IMR-90 (cell line): Measurements from ENCODE around the gene SLCO3A1. TPM values are rescaled to one million over a fixed set of nuclear protein-coding genes. Genes with fewer than 3 reads are reported as not detected.

Experiments
- ATAC-seq: fragments of 200-7000 bp; cut with Tn5 transposase; 2 replicates; pipeline ENCODE4 v1.9.1; 2020; ENCODE audit warnings: low read depth, mild to moderate bottlenecking, moderate library complexity
- BruUV-seq: library from RNA; stranded (reverse); fragments of 400-500 nt; replicated peaks from 2 replicates; lab custom pipeline; 2021; lab: Mats Ljungman, UMichigan
- CTCF ChIA-PET: fragments of 300-600 bp; formaldehyde crosslinking; extraction: SDS; loops from one replicate; lab custom pipeline; 2021; ENCODE audit warnings: antibody characterized with exemption; lab: Yijun Ruan, JAX
- POLR2A ChIA-PET: fragments of 300-600 bp; sonication (Branson Sonifier 250); formaldehyde crosslinking; loops from one replicate; lab custom pipeline; 2022; ENCODE audit warnings: antibody characterized with exemption; ENCODE audit not compliant: unreplicated experiment; lab: Charles Lee
- DNase-seq: peaks from one replicate; pipeline ENCODE4 v3.0.0; 2013
- H2AFZ ChIP-seq: replicated peaks from 2 replicates; pipeline ENCODE3; 2013; ENCODE audit warnings: low read length, mild to moderate bottlenecking; ENCODE audit not compliant: poor library complexity
- H2AK5ac ChIP-seq: 2 replicates; pipeline ENCODE4 v1.6.1; 2013; ENCODE audit warnings: low read depth, low read length, inconsistent platforms
- H2AK9ac ChIP-seq: replicated peaks from 2 replicates; pipeline ENCODE3; 2013; ENCODE audit warnings: mild to moderate bottlenecking, low read depth, low read length, moderate library complexity; ENCODE audit not compliant: poor library complexity
- H2BK120ac ChIP-seq: 2 replicates; pipeline ENCODE4 v1.6.1; 2013; ENCODE audit warnings: low read depth, low read length, inconsistent platforms
- H2BK15ac ChIP-seq: 3 replicates; pipeline ENCODE4 v1.6.1; 2013; ENCODE audit warnings: low read depth, low read length, inconsistent platforms
- H2BK20ac ChIP-seq: 2 replicates; pipeline ENCODE4 v1.6.1; 2013; ENCODE audit warnings: low read depth, mild to moderate bottlenecking, inconsistent platforms, low read length, moderate library complexity
- H2BK5ac ChIP-seq: 2 replicates; pipeline ENCODE4 v1.6.1; 2013; ENCODE audit warnings: mild to moderate bottlenecking, low read depth, low read length, inconsistent platforms; ENCODE audit not compliant: poor library complexity, severe bottlenecking
- H3K14ac ChIP-seq: replicated peaks from 2 replicates; pipeline ENCODE4 v1.6.1; 2013; ENCODE audit warnings: low read depth, low read length, inconsistent platforms
- H3K18ac ChIP-seq: 2 replicates; pipeline ENCODE4 v1.6.1; 2013; ENCODE audit warnings: low read depth, low read length, control low read depth
- H3K23ac ChIP-seq: 2 replicates; pipeline ENCODE4 v1.6.1; 2013; ENCODE audit warnings: low read depth, low read length, inconsistent platforms
- H3K27ac ChIP-seq: 2 replicates; pipeline ENCODE4 v1.5.1; 2013; ENCODE audit warnings: mild to moderate bottlenecking, control low read depth, low read length; ENCODE audit not compliant: insufficient read depth
- H3K27me3 ChIP-seq: 2 replicates; pipeline ENCODE4 v1.6.1; 2013; ENCODE audit warnings: low read length; ENCODE audit not compliant: control insufficient read depth, insufficient read depth
- H3K36me3 ChIP-seq: 2 replicates; pipeline ENCODE4 v1.6.1; 2013; ENCODE audit warnings: low read length, mixed read lengths; ENCODE audit not compliant: control insufficient read depth, insufficient read depth
- H3K4ac ChIP-seq: 2 replicates; pipeline ENCODE4 v1.6.1; 2013; ENCODE audit warnings: low read depth, low read length, inconsistent platforms
- H3K4me1 ChIP-seq: 2 replicates; pipeline ENCODE4 v1.6.1; 2013; ENCODE audit warnings: low read length, mixed read lengths; ENCODE audit not compliant: control insufficient read depth, insufficient read depth
- H3K4me2 ChIP-seq: 2 replicates; pipeline ENCODE4 v1.6.1; 2013; ENCODE audit warnings: low read depth, mild to moderate bottlenecking, control low read depth, low read length, moderate library complexity
- H3K4me3 ChIP-seq: 2 replicates; pipeline ENCODE4 v1.5.1; 2013; ENCODE audit warnings: low read depth, mild to moderate bottlenecking, control low read depth, low read length, moderate library complexity; ENCODE audit not compliant: insufficient read depth
- H3K56ac ChIP-seq: 2 replicates; pipeline ENCODE4 v1.6.1; 2013; ENCODE audit warnings: low read length, inconsistent platforms; ENCODE audit not compliant: insufficient read depth; ENCODE audit errors: extremely low read depth
- H3K79me1 ChIP-seq, 2 experiments: 2 replicates each; pipeline ENCODE4 v1.6.1; 2013; ENCODE audit warnings: low read length in 2 of 2, inconsistent platforms in 1 of 2, low read depth in 1 of 2
- H3K9ac ChIP-seq: 2 replicates; pipeline ENCODE4 v1.6.1; 2013; ENCODE audit warnings: low read depth, low read length, control low read depth
- H3K9me1 ChIP-seq: 2 replicates; pipeline ENCODE4 v1.6.1; 2013; ENCODE audit warnings: low read length, inconsistent platforms; ENCODE audit not compliant: insufficient read depth
- H3K9me3 ChIP-seq: 2 replicates; pipeline ENCODE4 v1.6.1; 2013; ENCODE audit warnings: low read length; ENCODE audit not compliant: control insufficient read depth, insufficient read depth
- H4K20me1 ChIP-seq: 2 replicates; pipeline ENCODE4 v1.6.1; 2013; ENCODE audit warnings: low read length, inconsistent platforms; ENCODE audit not compliant: insufficient read depth
- H4K5ac ChIP-seq: 2 replicates; pipeline ENCODE4 v1.6.1; 2013; ENCODE audit warnings: mild to moderate bottlenecking, low read depth, low read length, control low read depth
- H4K8ac ChIP-seq, 2 experiments: 2 replicates each; pipeline ENCODE4 v1.6.1; 2013; ENCODE audit warnings: low read depth in 2 of 2, low read length in 2 of 2, control low read depth in 1 of 2, inconsistent platforms in 1 of 2
- H4K91ac ChIP-seq: 2 replicates; pipeline ENCODE4 v1.6.1; 2013; ENCODE audit warnings: low read depth, low read length, inconsistent platforms; ENCODE audit not compliant: insufficient read depth
- BHLHE40 ChIP-seq: fragments of 150-350 bp; IDR thresholded peaks from 2 replicates; pipeline ENCODE4 v1.6.1; 2016; ENCODE audit warnings: mild to moderate bottlenecking, low read depth, low read length
- CEBPB ChIP-seq: IDR thresholded peaks from 2 replicates; pipeline ENCODE4 v1.6.1; 2012; ENCODE audit warnings: low read depth, low read length, improper control_type of control experiment
- CHD1 ChIP-seq: IDR thresholded peaks from 2 replicates; pipeline ENCODE4 v1.6.1; 2012; ENCODE audit warnings: low read depth, low read length, improper control_type of control experiment
- FOS ChIP-seq: fragments of 150-350 bp; IDR thresholded peaks from 2 replicates; pipeline ENCODE4 v1.6.1; 2016; ENCODE audit warnings: low read depth, low read length
- MAFK ChIP-seq: IDR thresholded peaks from 2 replicates; pipeline ENCODE4 v1.6.1; 2012; ENCODE audit warnings: low read depth, low read length, improper control_type of control experiment
- MAZ ChIP-seq: IDR thresholded peaks from 2 replicates; pipeline ENCODE4 v1.6.1; 2012; ENCODE audit warnings: low read depth, mild to moderate bottlenecking, low read length, improper control_type of control experiment, moderate library complexity, borderline replicate concordance
- MXI1 ChIP-seq: IDR thresholded peaks from 2 replicates; pipeline ENCODE4 v1.6.1; 2012; ENCODE audit warnings: low read depth, mild to moderate bottlenecking, low read length, moderate library complexity, borderline replicate concordance
- RAD21 ChIP-seq: IDR thresholded peaks from 2 replicates; pipeline ENCODE4 v1.6.1; 2012; ENCODE audit warnings: low read length, improper control_type of control experiment
- RCOR1 ChIP-seq: IDR thresholded peaks from 2 replicates; pipeline ENCODE4 v1.6.1; 2012; ENCODE audit warnings: mild to moderate bottlenecking, low read length, improper control_type of control experiment; ENCODE audit not compliant: insufficient replicate concordance
- RFX5 ChIP-seq: IDR thresholded peaks from 2 replicates; pipeline ENCODE4 v1.8.0; 2012; ENCODE audit warnings: low read depth, mild to moderate bottlenecking, low read length, moderate library complexity
- SMC3 ChIP-seq: fragments of 150-350 bp; IDR thresholded peaks from 2 replicates; pipeline ENCODE4 v1.6.1; 2016; ENCODE audit warnings: low read depth, mild to moderate bottlenecking, antibody characterized with exemption, low read length, moderate library complexity
- WGBS, 2 experiments: methylation state at CpG; one replicate each; pipeline versions ENCODE4 v1.1.5 to v1.1.7; 2013; ENCODE audit warnings: missing lambda C conversion rate in 2 of 2; ENCODE audit not compliant: insufficient read length in 1 of 2; ENCODE audit errors: extremely low coverage in 2 of 2; 5-methylcytosine and 5-hydroxymethylcytosine counted together
- dilution Hi-C: fragments of 300-500 bp; cut with HindIII; formaldehyde crosslinking; loops from one replicate; pipeline ENCODE4 v1.14.3; 2018; ENCODE audit warnings: low sequenced_read_pairs; ENCODE audit not compliant: unreplicated experiment
- in situ Hi-C: fragments of 300-500 bp; cut with MboI; formaldehyde crosslinking; loops from 3 replicates; pipeline ENCODE4 v1.14.3; 2019; ENCODE audit warnings: low sequenced_read_pairs, inconsistent platforms, mixed read lengths
- intact Hi-C: fragments of 100-400 bp; cut with micrococcal nuclease; formaldehyde crosslinking; loops from 2 replicates; pipeline ENCODE4 v1.10.0; 2022
- polyA plus RNA-seq, 3 experiments: library from polyadenylated mRNA; depleted of rRNA; stranded (reverse); fragments of >200 nt; gene quantifications; 2 replicates each; pipeline ENCODE4 v1.2.3, GENCODE V29; 2012; ENCODE audit warnings: low replicate concordance in 1 of 3
- total RNA-seq: library from RNA; depleted of rRNA; stranded (reverse); fragments of >200 nt; gene quantifications from 2 replicates; pipeline ENCODE4 v1.2.3, GENCODE V29; 2012
- TF ChIP-seq, protein P1 (sequence below): fragments of 150-350 bp; IDR thresholded peaks from 2 replicates; pipeline ENCODE4 v1.6.1; 2017; ENCODE audit warnings: mild to moderate bottlenecking, antibody characterized with exemption, low read length, low read depth
- TF ChIP-seq, protein P2 (sequence below): conservative IDR thresholded peaks from 2 replicates; pipeline ENCODE4 v1.5.1; 2012; ENCODE audit warnings: mild to moderate bottlenecking, low read depth, low read length, improper control_type of control experiment

The SLCO3A1 gene
- total and polyA plus RNA-seq, 2 of the 4 experiments (the other 2 are of a cell fraction), result 4.7 to 8.1 TPM

DNA sequence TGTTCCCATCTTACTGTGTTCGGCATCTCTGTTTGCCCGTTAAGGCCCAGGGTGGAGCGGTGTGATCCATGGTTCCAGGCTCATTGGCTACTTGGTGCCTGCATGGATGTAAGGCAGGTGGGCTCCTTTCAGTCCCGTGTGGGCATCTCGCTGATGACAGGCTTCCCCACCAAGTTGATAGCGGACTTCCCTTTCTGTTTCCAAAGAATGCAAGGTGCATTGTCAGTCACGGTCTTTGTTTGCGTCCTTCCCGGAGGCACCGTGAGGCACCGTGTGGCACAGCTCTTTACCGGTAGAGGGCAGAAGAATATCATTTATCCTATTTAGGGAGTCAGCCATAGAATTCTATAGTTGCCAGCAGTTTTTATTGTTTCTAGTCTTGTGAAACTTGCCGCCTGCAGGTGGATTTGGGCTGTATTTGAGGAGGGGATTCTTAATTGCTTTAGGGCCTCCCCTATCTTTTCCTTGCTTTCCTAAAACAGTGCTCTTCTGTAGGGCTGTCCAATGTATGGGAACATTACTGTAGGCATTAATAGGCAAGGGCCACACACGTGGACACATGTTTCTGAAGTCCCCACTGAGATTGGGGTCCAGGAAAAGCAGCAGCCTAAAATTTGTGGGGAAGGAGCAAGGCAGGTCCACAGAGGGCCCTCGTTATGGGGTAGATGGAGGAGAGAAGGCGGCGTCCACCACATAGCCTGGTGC, 244.1 kb downstream of the SLCO3A1 start:
- DNase-seq (peak; percentile 46), ATAC-seq (peak; percentile 98)
- H4K5ac ChIP-seq, result no peak overlapping the region
- CTCF ChIA-PET, result no interaction called here
- H3K9me3 ChIP-seq, result no peaks in the 10 kb centered on the region
- intact Hi-C loops (loop anchor here (1.0 to 10.0 kb wide), 4 partner anchors 129 to 697 kb away; no protein-coding TSS in a partner anchor), in situ Hi-C loops (loop anchor here (5.0 kb wide), 1 partner anchor 290 kb away; no protein-coding TSS in a partner anchor), dilution Hi-C loops (no loop called here)
- H2BK120ac ChIP-seq, result no peak overlapping the region
- no TSS peak for BruUV-seq
- no peaks in the 10 kb centered on the region for H3K4me1 ChIP-seq
- no peak overlapping the region for H2AK9ac ChIP-seq
- no peak overlapping the region for H2AK5ac ChIP-seq
- H4K20me1 ChIP-seq, result no peaks in the 10 kb centered on the region
- TF ChIP-seq, protein P1, sequence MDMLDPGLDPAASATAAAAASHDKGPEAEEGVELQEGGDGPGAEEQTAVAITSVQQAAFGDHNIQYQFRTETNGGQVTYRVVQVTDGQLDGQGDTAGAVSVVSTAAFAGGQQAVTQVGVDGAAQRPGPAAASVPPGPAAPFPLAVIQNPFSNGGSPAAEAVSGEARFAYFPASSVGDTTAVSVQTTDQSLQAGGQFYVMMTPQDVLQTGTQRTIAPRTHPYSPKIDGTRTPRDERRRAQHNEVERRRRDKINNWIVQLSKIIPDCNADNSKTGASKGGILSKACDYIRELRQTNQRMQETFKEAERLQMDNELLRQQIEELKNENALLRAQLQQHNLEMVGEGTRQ, result no peak
- TF ChIP-seq RCOR1 (no peak), BHLHE40 (no peak), MAZ (no peak), MAFK (no peak), RAD21 (peak; percentile 82), CHD1 (no peak), RFX5 (no peak), SMC3 (peak; percentile 65), CEBPB (no peak), FOS (no peak), MXI1 (no peak)
- TF ChIP-seq, protein P2, sequence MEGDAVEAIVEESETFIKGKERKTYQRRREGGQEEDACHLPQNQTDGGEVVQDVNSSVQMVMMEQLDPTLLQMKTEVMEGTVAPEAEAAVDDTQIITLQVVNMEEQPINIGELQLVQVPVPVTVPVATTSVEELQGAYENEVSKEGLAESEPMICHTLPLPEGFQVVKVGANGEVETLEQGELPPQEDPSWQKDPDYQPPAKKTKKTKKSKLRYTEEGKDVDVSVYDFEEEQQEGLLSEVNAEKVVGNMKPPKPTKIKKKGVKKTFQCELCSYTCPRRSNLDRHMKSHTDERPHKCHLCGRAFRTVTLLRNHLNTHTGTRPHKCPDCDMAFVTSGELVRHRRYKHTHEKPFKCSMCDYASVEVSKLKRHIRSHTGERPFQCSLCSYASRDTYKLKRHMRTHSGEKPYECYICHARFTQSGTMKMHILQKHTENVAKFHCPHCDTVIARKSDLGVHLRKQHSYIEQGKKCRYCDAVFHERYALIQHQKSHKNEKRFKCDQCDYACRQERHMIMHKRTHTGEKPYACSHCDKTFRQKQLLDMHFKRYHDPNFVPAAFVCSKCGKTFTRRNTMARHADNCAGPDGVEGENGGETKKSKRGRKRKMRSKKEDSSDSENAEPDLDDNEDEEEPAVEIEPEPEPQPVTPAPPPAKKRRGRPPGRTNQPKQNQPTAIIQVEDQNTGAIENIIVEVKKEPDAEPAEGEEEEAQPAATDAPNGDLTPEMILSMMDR, result peak; percentile 86
- no peaks in the 10 kb centered on the region for H3K27me3 ChIP-seq
- WGBS, 2 experiments, result 33% methylated on average over 1 of the region's 17 CpGs; no CpG with 5 or more reads in 1 of the 2 experiments
- no peak overlapping the region for H3K4ac ChIP-seq
- no peak overlapping the region for H4K91ac ChIP-seq
- H3K4me2 ChIP-seq, result no peak overlapping the region
- no peak overlapping the region for H3K4me3 ChIP-seq
- H3K27ac ChIP-seq, result no peak overlapping the region
- H2BK15ac ChIP-seq, result no peak overlapping the region
- no peaks in the 10 kb centered on the region for H3K79me1 ChIP-seq
- no peak overlapping the region for H3K56ac ChIP-seq
- no peaks in the 10 kb centered on the region for H3K9me1 ChIP-seq
- peak overlapping the region; percentile 78 for H2AFZ ChIP-seq
- H3K14ac ChIP-seq, result no peak overlapping the region
- H3K9ac ChIP-seq, result no peak overlapping the region
- no peaks in the 10 kb centered on the region for H3K36me3 ChIP-seq
- no peak overlapping the region for H4K8ac ChIP-seq
- no peak overlapping the region for H2BK20ac ChIP-seq
- POLR2A ChIA-PET, result no interaction called here
- no peak overlapping the region for H3K18ac ChIP-seq
- H2BK5ac ChIP-seq, result no peak overlapping the region
- H3K23ac ChIP-seq, result no peak overlapping the region
